GM12872 (cell line): ENCODE results near the gene RASGRP2.

Experiments used
- TF ChIP-seq, protein P1 (sequence below): IDR thresholded peaks from 3 replicates; pipeline ENCODE4 v1.5.1; 2011; ENCODE audit warnings: low read depth, mild to moderate bottlenecking, low read length, moderate library complexity; ENCODE audit not compliant: insufficient read depth

The RASGRP2 gene

GRCh38 chr11:64764040-64764611 lies 20.2 kb upstream of the RASGRP2 start:
- TF ChIP-seq, protein P1, sequence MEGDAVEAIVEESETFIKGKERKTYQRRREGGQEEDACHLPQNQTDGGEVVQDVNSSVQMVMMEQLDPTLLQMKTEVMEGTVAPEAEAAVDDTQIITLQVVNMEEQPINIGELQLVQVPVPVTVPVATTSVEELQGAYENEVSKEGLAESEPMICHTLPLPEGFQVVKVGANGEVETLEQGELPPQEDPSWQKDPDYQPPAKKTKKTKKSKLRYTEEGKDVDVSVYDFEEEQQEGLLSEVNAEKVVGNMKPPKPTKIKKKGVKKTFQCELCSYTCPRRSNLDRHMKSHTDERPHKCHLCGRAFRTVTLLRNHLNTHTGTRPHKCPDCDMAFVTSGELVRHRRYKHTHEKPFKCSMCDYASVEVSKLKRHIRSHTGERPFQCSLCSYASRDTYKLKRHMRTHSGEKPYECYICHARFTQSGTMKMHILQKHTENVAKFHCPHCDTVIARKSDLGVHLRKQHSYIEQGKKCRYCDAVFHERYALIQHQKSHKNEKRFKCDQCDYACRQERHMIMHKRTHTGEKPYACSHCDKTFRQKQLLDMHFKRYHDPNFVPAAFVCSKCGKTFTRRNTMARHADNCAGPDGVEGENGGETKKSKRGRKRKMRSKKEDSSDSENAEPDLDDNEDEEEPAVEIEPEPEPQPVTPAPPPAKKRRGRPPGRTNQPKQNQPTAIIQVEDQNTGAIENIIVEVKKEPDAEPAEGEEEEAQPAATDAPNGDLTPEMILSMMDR, result no peak

DNA sequence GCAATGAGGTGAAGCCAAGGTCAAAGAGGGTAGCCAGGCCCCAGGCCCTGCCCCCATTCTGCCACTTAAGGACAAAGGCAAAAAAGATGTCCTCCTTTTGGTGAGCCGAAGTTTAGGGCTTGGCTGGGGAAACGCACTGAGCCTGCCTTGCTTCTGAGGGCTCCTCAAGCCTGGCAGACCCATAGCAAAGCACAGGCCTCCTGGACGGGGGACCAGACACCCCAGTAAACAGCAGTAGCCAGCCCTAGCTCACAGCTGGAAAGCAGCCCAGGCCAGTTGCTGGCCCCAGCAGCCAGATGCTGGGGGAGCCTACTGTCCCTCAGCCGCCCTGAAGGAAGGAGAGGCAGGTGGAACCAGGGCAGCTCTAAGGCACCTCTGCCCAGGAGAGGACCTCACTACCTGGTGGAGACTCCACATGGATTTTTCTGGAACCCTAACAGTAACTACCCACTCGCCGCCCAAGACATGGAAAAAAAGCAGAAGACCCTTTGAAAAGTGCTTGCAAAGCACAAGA lies 19.6 kb upstream of the RASGRP2 start:
- TF ChIP-seq, protein P1, result no peak

DNA sequence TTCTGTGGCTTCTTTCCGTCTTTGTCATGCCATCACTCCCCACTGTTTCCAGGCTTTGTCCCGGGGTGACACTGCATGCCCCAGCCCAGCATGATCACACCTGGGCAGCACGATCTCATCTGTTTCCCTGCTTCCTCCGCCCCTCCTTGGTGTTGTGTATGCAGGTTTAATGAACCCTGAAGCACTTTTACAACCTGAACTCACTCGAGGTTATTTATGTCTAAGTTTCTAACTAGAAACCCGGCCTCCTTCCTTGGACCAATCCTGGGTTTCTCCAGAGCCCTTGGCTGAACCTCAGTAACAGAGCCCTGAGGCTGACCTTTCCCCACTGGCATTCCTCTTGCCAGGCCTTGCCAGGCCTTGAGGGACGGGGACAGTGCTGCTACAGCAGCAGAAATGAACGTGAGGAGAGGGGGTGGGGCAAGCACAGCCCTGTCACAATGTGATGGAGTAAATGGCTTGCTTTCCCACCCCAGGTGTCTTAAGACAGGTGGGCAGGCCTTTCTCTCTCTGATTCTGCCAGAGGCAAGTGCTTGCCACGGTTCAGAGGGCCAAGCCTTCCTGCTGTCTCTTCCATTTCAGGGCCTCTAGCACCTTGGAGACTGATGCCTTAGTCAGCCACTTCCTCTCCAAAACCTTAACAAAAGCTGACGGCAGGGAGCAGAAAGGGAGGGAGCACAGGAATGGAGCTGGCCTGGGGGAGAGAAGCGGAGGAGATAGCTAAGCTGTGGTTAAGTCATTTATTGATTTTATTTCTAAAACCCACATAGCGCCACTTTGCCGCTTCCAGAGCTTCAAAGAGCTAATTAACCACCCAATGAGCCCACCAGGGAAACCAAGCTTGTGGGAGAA lies 19.0 kb upstream of the RASGRP2 start:
- TF ChIP-seq, protein P1, result no peak

GRCh38 chr11:64762277-64762673 lies 18.3 kb upstream of the RASGRP2 start:
- TF ChIP-seq, protein P1, result no peak

DNA sequence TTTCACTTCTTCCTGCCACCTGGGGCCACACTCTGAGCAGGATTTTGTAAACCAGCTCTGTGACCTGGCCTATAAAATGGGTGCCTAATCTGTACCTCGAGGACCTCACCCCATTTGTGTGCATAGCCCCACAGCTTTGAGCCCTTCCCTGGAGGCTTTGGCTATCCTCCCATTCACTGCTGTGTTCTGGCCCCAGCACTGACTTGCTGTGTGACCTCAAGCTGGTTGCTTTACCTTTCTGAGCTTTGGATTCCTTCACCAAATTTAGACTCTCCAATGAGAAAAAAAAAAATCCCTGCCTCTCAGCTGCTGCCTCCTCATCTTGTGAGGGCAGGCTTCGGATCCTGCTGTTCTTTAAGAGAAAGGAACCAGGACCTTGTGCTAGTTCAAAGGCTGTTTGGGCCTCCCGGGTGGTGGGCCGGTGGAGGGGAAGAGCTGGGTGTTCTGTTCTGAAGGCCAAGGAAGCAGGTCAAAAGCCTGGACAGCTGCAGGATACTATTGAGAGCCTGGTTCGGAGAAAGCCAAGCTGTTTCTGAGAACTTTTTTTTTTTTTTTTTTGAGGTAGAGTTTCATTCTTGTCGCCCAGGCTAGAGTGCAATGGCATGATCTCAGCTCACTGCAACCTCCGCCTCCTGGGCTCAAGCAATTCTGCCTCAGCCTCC lies 16.9 kb upstream of the RASGRP2 start:
- TF ChIP-seq, protein P1, result no peak

- TF ChIP-seq, protein P1, result no peak
Measured at GRCh38 chr11:64759722-64760719, 16.1 kb upstream of the RASGRP2 start, which contains the start of gene PYGM. PYGM (minus strand) TSS chr11:64759974; CDS start chr11:64759898, 76 bp downstream.
